A549 (cell line): ENCODE data around the gene PRMT7.
A peak's percentile ranks its signal among the peaks of the same experiment; 100 is the strongest.

Source experiments
- EP300 ChIP-seq, 2 experiments: fragments of >200 bp; sonication (Bioruptor Twin); formaldehyde crosslinking; IDR thresholded peaks; 2 replicates in 1 of 2; 3 replicates in 1 of 2; pipeline ENCODE4 v1.6.1; 2016 to 2017
- KDM1A ChIP-seq: fragments of 200-600 bp; sonication (generic); IDR thresholded peaks from 2 replicates; pipeline ENCODE4 v1.6.1; 2016; ENCODE audit warnings: low read depth, mild to moderate bottlenecking
- MYC ChIP-seq: IDR thresholded peaks from 2 replicates; pipeline ENCODE4 v1.6.1; 2012; ENCODE audit warnings: mild to moderate bottlenecking, inconsistent platforms, low read length, improper control_type of control experiment, borderline replicate concordance
- PHF8 ChIP-seq: fragments of 200-600 bp; sonication (generic); IDR thresholded peaks from 2 replicates; pipeline ENCODE4 v1.6.1; 2016; ENCODE audit warnings: low read depth, mild to moderate bottlenecking, antibody characterized with exemption, moderate library complexity, borderline replicate concordance
- RFX5 ChIP-seq: fragments of 450-650 bp; IDR thresholded peaks from 2 replicates; pipeline ENCODE4 v1.7.1; 2014; ENCODE audit warnings: antibody characterized with exemption, mild to moderate bottlenecking, moderate library complexity
- USF2 ChIP-seq: fragments of 450-650 bp; IDR thresholded peaks from 2 replicates; pipeline ENCODE4 v1.6.1; 2014; ENCODE audit warnings: antibody characterized with exemption
- TF ChIP-seq, protein P1 (sequence below): fragments of >200 bp; sonication (Bioruptor Twin); formaldehyde crosslinking; IDR thresholded peaks from 3 replicates; pipeline ENCODE4 v1.5.1; 2016
- TF ChIP-seq, protein P2 (sequence below): fragments of 250-450 bp; sonication (Bioruptor Pico); IDR thresholded peaks from 2 replicates; pipeline ENCODE4 v1.5.0; 2021; ENCODE audit warnings: mild to moderate bottlenecking, moderate library complexity, borderline replicate concordance
- TF ChIP-seq, protein P3 (sequence below): fragments of 200-600 bp; sonication (generic); IDR thresholded peaks from 2 replicates; pipeline ENCODE4 v1.6.1; 2016; ENCODE audit warnings: antibody characterized with exemption, mild to moderate bottlenecking, moderate library complexity

DNA sequence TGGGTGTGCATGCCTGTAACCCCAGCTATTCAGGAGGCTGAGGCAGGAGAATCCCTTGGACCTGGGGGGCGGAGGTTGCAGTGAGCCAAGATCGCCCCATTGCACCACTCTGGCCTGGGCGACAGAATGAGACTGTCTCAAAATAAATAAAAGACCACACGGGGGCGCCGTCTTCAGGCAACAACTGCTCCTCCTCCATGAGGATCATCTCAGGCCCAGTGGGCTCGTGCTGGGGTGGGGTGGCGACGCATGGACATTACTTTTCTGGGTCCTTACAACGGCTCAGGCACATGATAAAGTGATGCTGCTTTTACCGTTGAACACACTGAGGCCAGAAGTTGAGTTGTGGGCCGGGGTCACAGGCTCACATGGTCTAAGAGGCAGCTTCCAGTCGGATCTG lies 56.2 kb downstream of the PRMT7 start:
- TF ChIP-seq, protein P1, sequence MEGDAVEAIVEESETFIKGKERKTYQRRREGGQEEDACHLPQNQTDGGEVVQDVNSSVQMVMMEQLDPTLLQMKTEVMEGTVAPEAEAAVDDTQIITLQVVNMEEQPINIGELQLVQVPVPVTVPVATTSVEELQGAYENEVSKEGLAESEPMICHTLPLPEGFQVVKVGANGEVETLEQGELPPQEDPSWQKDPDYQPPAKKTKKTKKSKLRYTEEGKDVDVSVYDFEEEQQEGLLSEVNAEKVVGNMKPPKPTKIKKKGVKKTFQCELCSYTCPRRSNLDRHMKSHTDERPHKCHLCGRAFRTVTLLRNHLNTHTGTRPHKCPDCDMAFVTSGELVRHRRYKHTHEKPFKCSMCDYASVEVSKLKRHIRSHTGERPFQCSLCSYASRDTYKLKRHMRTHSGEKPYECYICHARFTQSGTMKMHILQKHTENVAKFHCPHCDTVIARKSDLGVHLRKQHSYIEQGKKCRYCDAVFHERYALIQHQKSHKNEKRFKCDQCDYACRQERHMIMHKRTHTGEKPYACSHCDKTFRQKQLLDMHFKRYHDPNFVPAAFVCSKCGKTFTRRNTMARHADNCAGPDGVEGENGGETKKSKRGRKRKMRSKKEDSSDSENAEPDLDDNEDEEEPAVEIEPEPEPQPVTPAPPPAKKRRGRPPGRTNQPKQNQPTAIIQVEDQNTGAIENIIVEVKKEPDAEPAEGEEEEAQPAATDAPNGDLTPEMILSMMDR: peak; percentile 48; the same call in 2 of the 3 replicates
- TF ChIP-seq KDM1A (no peak), EP300 (IDR thresholded peaks at IDR 0.05) (no peak), MYC (no peak), USF2 (no peak), PHF8 (no peak), RFX5 (no peak)
- TF ChIP-seq, protein P2, sequence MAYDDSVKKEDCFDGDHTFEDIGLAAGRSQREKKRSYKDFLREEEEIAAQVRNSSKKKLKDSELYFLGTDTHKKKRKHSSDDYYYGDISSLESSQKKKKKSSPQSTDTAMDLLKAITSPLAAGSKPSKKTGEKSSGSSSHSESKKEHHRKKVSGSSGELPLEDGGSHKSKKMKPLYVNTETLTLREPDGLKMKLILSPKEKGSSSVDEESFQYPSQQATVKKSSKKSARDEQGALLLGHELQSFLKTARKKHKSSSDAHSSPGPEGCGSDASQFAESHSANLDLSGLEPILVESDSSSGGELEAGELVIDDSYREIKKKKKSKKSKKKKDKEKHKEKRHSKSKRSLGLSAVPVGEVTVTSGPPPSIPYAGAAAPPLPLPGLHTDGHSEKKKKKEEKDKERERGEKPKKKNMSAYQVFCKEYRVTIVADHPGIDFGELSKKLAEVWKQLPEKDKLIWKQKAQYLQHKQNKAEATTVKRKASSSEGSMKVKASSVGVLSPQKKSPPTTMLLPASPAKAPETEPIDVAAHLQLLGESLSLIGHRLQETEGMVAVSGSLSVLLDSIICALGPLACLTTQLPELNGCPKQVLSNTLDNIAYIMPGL (CRISPR knock-in tag): no peak
- TF ChIP-seq, protein P3, sequence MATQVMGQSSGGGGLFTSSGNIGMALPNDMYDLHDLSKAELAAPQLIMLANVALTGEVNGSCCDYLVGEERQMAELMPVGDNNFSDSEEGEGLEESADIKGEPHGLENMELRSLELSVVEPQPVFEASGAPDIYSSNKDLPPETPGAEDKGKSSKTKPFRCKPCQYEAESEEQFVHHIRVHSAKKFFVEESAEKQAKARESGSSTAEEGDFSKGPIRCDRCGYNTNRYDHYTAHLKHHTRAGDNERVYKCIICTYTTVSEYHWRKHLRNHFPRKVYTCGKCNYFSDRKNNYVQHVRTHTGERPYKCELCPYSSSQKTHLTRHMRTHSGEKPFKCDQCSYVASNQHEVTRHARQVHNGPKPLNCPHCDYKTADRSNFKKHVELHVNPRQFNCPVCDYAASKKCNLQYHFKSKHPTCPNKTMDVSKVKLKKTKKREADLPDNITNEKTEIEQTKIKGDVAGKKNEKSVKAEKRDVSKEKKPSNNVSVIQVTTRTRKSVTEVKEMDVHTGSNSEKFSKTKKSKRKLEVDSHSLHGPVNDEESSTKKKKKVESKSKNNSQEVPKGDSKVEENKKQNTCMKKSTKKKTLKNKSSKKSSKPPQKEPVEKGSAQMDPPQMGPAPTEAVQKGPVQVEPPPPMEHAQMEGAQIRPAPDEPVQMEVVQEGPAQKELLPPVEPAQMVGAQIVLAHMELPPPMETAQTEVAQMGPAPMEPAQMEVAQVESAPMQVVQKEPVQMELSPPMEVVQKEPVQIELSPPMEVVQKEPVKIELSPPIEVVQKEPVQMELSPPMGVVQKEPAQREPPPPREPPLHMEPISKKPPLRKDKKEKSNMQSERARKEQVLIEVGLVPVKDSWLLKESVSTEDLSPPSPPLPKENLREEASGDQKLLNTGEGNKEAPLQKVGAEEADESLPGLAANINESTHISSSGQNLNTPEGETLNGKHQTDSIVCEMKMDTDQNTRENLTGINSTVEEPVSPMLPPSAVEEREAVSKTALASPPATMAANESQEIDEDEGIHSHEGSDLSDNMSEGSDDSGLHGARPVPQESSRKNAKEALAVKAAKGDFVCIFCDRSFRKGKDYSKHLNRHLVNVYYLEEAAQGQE: no peak
